T-helper 1 cell treated with Interleukin-12 subunit alpha and Interleukin-12 subunit beta and Interleukin-4 antibody, amounts not matched to agents 30 ng/mL and 1 ng/mL, for 36 hours (primary cell): Measurements from ENCODE around the gene AGPAT3. TPM values are rescaled to one million over a fixed set of nuclear protein-coding genes. Genes with fewer than 3 reads are reported as not detected.

Source experiments
- intact Hi-C: fragments of 100-400 bp; cut with micrococcal nuclease; formaldehyde crosslinking; loops from one replicate; pipeline ENCODE4 v1.15.1; 2024
- total RNA-seq: library from RNA; stranded (reverse); gene quantifications from 2 replicates; pipeline ENCODE4 v1.2.3, GENCODE V29; 2022

AGPAT3 gene
- total RNA-seq, 1 donor from 2014 or later, result 124 TPM

DNA sequence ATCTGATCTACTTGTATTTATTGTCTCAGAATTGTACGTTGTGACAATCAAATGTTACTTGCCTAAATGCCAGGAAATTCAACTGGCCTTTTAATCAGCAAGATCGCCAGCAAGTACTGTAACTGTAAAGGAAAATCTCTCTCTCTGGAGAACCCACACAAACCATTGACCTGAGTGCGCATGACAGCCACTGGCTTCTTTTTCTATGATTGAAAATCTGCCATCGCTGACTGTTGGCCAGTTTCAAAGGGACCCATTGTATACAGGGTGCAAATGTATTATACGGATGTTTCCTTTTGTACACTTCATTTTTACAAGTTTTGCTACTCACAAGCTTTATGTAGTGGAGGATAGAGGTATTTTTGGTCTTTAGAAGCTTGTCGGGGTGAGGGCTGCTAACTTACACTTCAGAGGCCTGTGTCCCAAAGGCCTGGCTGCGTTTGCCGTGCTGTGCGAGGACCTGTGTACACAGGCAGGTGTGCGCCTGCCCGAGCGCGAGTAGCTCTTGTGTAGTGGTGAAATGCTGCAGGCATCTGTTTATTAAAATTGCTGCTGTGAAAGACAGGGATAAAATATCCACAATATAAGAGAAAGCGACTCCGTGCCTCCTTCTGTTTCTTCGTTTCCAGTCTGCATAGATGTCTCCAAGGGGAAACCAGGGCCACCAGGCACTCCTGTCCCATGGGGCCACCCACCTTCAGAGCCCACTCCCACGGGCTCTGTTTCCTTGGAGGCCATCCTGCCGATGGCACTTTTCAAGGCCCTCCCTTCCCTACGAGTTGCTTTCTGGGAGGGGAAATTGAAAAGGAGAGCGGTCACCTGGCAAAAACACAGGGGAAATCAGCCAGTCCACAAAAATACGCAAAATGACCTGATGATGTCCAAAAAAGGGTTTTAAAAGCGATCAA is 121.8 kb downstream of the AGPAT3 start:
- intact Hi-C loops, result no loop called here

DNA sequence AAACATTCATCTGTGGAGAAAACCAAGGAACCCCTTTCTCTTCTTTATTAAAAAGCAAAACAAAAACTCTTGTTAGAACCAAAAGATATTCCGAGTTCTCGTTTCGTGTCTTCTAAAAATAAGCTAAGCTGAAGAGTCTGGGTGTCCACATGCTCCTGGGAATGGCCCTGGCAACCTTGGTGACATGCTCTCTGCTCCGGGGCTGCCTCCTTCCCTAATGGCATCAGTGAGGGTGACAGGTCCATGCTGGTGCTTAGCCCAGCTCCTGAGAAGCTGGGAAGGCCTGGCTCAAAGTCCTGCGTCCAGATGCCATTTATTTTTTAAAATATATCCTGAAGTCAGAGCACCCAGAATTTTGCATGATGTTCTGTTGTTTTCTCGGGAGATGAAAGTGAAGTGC is 122.5 kb downstream of the AGPAT3 start:
- intact Hi-C loops, result no loop called here

DNA sequence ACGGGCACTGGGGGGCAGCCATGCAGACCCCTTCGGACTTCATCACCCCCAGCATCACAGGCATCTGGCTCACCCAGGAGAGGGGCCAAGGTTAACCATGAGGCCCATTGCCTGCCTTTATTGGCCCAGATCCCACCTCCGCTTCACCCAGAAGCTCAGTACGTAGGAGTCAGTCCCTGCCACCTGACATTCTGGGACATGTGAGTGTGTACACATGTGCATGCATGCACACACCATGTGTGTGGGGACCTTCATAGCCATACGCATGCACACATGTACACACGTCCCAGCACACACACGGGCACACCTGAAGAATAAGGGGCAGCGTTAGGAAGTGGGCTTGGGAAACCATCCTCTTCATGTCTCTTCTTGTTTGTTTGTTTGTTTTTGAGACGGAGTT is 123.0 kb downstream of the AGPAT3 start:
- intact Hi-C loops, result no loop called here

DNA sequence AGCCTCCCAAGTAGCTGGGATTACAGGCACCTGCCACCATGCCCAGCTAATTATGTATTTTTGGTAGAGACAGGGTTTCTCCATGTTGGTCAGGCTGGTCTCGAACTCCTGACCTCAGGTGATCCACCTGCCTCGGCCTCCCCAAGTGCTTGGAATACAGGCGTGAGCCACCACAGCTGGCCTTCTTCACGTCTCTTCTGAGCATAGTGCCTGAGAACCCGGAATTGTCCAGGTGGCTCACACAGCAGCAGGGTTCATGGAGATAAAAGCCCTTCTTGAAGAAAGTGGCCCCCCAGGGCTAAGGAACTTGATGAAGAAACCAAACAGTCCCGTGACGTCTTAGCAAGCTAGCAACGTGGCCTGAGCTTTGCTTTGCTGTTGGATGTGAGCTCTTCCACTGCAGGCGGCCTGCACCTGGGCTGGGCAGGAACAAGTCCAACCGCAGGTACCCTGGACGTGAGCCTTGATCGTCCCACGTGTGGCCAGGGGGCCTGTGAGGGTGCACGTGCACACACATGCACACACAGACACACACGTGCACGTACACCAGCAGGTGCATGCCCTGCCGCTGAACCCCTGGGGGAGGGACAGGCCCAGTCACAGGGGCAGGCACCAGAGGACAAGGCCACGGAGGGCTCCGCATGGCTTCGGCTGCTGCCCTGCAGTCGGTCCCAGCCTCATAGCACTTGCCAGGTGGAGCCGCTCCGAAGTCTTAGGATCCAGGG is 123.6 kb downstream of the AGPAT3 start:
- intact Hi-C loops, result no loop called here

DNA sequence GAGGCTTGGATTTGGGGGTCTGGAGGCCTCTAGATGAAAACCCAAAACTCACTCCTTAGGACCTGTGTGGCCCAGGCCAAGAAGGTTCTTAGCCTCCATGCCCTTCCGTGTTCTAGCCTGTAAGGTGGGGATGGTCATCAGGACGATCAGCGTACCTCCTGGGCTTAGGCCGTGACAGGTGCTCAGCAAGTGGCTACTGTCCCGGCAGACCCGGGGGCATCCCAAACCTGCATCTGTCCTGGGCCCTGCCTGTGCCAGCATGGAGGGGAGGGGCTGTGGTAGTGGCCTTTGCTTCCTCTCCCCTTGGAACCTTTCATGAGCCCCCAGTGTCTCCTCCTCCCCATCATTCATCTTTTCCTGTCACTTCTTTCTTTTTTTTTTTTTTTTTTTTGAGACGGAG is 124.4 kb downstream of the AGPAT3 start:
- intact Hi-C loops, result no loop called here

DNA sequence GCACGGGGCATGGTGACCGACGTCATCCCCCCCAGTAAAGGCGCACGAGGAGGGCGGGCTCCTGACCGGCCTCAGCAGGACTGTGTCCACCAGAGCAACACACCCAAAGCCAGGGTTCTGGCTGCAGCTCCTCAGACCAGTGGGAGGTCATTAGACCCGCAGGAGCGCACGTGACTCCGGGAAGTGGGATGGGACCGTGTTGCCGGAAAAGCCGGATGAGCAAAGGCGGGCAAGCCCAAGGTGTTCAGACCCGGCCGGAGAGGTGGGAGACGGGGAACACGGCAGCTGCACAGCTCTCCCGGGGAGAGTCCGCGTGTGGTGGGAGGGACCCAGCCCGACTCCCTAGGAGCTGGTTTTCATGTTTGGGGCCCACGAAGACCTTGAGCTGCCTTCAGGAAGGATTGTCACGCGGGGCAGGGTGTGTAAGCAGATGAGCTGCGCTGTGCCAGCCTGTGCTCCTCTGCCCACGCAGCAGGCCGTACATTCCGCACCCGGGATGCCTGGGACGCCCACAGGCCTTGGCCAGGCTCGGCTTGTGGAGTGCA is 126.5 kb downstream of the AGPAT3 start:
- intact Hi-C loops, result no loop called here

DNA sequence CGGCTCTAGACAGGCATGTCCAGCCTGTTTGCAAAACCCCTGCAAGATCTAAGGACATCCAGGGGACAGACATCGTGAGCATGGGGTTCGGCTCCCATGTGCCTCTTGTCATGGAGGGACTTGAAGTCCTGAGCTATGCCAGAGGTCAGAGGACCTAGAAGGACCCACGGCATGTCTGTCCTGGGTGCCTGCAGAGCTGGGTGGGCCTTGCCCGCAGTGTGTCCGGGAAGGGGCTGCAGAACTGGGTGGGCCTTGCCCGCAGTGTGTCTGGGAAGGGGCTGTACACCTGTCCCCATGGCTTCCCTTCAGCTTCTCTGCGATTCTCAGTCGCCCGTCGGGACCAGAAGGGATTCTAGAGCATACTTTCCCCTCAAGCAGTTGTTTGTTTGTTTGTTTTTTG is 127.1 kb downstream of the AGPAT3 start:
- intact Hi-C loops, result no loop called here

DNA sequence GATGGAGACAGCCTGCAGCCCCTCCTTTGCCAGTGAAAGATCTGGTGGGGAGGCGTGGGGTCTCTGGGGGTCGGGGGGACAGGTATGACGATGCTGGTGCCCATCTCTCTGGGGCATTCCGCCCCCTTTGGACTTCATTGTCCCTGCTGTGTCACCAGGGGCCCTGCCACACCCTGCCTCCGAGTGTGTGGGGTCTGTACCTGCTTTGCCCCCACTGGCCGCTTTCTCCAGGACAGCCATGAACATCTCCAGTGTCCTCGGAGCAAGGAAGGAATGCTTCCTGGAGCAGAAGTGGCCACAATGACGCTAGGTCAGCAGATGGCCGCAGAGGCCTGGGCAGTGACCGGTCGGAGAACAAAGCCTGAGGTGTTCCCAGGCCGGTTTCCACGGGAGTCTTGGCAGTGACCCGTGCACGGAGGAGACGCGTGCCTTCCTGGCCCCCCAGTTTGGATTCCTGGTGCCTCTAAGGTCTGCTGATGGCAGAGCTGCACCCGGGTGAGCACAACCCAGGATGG is 128.5 kb downstream of the AGPAT3 start:
- intact Hi-C loops, result no loop called here

DNA sequence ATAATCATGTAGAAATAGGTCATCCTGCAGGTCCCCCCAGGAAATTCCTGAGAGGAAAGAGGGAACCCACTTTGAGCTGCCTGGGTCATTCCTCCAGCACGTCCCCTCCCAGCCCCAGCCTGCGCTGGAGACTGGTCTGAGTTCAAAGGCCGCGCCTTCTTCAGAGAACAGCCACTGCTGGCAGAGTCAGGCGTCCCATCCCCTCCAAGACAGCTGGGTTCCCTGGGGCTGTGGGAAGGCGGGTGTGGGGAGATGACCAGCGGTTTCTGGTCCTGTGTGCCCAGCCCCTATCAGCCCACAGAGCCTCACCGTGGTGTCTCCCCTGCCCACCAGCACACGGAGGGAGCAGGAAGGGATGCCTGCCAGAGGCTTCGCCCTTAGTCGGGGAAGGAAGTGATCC is 129.1 kb downstream of the AGPAT3 start:
- intact Hi-C loops, result no loop called here

DNA sequence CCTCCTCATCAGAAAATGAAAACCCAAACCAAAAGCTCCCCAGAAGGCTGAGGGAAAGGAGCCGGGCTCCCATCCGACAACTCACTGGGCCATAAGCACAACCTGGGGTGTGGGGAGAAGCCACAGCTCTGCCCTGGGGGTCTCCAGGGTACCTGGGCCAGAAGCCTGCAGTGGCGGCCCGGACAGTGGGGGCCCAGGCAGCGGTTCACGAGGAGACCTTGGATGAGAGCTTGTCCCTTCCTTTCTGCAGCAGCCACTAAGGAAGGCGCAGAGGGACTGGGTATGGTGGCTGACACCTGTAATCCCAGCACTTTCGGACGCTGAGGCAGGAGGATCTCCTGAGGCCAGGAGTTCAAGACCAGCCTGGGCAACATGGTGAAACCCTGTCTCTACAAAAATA is 129.6 kb downstream of the AGPAT3 start:
- intact Hi-C loops, result no loop called here

DNA sequence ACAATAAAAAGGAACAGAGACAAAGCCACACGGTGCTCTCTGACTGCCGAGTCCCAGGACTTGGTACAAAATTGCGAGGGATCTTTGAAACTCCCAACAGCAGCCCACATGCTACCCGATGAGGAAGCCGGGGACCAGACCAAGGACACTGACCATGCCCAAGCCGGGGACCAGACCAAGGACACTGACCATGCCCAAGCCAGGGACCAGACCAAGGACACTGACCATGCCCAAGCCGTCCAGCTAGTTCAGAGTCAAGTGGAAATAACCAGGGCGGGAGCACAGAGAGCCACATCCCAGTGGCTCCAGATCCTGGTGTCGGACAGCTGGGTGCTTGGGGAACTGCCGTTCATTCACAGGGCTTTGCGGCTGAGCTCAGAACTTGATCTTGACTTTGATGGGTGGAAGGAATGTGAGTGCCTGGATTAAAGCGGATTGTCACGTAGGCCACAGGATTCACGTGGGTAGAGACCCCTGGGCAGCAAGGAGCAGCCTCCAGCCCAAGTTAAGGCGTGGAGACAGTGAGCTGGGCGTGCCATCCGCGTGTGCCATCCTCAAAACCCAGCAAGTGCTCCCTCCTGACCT is 130.6 kb downstream of the AGPAT3 start:
- intact Hi-C loops, result no loop called here

DNA sequence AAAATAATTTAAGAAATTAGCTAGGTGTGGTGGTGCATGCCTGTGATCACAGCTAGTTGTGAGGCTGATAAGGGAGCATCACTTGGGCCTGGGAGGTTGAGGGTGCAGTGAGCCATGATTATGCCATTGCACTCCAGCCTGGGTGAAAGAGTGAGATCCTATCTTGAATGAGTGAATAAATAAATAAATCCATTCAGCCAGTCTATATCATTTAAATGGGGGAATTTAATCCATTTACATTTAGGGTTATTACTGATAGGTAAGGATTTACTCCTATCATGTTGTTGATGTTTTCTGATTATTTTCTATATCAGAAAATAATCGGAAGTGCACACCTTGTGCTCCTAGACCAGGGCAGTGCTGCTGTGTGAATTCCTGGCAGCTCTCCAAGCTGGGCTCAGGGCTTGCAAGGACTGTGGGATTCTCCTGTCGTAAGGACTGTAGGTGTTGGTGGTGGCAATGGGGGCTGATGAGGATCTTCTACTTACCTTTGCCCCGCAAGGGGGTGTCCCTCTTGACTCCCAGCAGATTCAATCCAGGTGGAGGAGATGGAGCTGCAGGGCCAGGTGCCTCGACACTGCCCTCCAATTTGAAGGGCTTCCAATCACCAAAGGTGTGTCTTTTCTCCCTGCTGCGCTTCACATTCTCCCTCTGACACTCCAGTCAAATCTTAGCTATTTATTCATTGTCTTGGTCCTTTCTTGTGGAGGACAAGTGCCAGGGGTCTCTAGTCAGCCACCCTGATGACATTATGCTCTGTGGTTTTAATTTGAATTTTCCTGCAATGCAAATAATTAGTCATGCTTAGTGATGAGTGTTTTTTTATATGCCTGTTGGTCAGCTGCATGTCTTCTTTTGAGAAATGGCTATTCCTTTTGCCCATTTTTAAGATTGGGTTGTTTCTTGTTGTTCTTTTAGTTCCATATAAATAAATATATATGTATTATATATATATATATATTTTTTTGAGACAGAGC is 133.0 kb downstream of the AGPAT3 start:
- intact Hi-C loops, result no loop called here

DNA sequence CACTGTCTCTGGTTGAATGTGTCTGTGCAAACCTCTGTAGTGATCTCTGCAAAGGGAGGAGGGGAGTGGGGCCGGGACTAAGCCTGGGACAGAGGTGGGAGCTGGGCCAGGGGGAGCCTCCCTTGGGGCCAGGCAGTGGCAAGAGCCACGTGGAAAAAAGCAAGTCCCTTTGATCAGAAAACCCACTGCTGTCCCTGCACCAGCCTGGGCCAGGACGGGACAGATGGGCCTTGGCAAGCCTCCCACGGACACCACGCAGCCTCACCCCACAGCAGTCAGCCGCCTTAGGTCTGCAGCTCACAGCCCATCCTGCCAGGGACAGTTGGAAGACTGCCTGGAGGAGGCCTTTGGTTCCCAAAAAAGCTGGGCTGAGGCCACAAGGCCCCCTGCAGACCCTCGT is 135.3 kb downstream of the AGPAT3 start:
- intact Hi-C loops, result no loop called here

DNA sequence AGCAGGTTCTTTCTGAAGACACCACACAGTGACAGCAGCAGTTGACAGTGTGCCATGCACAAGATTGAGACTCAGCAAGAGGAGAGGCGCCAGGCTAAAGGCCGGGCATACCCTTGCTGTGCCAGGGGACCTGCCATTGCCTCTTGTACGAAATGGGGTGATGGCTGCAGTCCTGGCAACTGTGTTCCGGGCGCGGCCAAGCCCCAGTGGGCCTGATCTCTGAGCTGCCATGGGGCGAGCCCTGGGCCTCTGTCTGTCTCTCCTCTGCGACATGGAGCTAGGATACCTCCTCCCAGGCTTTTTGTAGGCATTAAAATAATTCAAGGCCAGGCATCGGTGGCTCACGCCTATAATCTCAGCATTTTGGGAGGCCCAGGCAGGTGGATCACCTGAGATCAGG is 137.5 kb downstream of the AGPAT3 start:
- intact Hi-C loops, result no loop called here

DNA sequence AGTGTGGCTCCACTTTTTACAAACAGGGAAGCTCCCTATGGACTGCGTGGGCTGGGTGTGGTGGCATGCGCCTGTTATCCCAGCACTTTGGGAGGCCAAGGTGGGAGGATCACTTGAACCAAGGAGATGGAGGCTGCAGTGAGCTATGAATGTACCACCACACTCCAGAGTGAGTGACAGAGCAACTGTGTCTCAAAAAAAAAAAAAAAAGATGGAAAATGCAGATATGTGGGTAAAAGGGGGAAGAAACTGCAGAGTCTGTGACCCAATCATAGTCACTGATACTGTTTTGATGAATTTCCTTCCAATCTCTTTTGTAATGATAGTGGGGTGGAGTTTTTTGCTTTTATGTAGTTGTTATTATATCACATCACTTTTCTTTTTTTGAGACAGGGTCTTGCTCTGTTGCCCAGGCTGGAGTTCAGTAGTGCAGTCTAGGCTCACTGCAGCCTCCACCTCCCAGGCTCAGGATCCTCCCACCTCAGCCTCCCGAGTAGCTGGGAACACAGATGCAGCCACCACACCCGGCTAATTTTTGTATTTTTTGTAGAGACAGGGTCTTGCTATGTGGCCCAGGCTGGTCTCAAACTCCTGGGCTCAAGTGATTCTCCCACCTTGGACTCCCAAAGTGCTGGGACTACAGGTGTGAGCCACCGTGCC is 138.4 kb downstream of the AGPAT3 start:
- intact Hi-C loops, result no loop called here

DNA sequence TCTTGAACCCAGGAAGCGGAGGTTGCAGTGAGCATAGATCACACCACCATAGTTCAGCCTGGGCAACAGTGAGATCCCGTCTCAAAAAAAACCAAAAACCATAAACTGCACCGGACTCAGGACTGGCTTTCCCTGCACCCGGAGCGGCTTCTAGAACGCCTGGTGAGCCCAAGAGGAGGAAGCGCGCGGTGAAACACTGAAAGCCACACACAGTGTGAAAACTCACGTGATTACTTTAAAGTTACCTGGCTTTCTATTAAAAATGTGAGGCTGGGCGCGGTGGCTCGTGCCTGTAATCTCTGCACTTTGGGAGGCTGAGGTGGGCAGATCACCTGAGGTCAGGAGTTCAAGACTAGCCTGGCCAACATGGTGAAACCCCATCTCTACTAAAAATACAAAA is 140.0 kb downstream of the AGPAT3 start:
- intact Hi-C loops, result no loop called here

DNA sequence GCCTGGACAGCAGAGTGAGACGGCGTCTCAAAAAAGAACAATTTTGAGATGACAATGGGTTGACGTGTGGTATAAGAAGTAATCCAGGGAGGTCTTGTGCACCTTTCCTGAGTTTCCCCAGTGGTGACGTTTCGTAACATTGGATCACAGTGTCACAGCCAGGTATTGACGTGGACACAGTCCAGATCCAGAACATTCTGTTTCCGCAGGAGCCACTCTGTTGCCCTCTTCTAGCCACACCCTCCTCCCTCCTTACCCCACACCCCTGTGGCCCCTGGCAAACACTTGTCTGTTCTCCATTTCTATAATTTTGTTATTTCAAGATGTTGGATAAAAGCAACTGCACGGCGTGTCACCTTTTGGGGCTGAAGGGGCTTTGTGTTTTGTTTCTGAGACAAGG is 140.6 kb downstream of the AGPAT3 start:
- intact Hi-C loops, result no loop called here

DNA sequence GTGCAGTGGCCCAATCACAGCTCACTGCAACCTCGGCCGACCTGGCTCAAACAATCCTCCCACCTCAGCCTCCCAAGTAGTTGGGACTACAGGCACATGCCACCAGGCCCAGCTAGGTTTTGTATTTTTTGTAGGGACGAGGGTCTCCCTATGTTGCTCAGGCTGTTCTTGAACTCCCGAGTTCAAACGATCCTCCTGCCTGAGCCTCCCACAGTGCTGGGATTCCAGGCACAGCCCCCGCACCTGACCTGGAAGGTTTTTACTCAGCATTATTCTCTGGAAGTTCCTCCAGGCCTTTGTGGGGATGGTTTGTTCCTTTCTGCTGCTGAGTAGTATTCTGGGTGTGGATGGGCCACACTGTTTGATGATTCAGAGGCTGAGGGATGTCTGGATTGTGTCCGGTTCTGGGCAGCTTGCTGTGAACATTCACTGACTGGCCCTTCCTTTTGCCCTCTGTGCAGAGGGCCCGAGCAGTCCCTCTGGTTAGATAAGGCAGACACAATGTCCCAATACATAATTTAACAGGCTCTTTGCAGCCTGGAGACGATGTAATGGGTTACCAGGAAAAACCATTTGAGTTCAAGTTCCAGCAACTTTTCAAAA is 141.1 kb downstream of the AGPAT3 start:
- intact Hi-C loops, result no loop called here

DNA sequence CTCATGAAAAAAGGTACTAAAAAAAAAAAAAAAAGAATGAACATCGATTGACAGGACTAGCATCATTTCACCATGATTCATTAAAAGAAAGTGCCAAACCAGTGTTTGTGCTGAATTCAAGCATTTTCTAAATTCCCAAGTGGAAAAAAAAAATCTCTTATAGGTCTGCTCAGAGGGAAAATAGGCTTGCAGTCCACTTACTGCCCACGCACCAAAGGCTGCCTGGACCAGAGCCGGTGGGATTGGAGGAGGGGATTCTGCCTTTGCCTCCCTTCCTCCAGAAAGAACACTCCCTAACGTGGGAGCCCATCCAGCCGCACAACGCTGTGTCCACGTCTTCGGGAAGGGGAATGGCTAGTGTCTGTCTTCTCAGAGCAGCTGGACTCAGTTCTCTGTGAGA is 141.6 kb downstream of the AGPAT3 start:
- intact Hi-C loops, result no loop called here

DNA sequence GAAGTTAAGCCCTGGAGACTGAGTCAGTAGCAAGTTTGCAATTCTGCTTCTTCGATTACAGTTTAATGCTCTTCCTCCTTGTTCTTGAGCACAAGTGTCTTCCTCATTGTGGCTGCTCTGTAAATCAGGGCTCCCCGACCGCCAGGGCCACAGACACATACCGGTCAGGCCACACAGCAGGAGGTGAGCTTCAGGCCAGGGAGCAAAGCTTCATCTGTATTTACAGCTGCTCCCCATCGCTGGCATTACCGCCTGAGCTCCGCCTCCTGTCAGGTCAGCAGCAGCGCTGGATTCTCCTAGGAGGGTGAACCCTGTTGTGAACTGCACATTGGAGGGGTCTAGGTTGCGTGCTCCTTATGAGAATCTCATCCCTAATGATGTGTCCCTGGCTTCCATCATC is 145.4 kb downstream of the AGPAT3 start:
- intact Hi-C loops, result loop anchor here (5.0 kb wide), 1 partner anchor 93 kb away; no protein-coding TSS in a partner anchor
